Measurements from ENCODE around the gene LTBP1. TPM values are rescaled to one million over a fixed set of nuclear protein-coding genes. Genes with fewer than 3 reads are reported as not detected.
"Not testable (repeated sequence)": the region's sequence is repeated elsewhere in the genome, so short reads cannot be mapped to it uniquely, and the experiment has no call there.

The LTBP1 gene
- total RNA-seq, 1 experiment from 2014 or later, result 13.9 TPM

DNA sequence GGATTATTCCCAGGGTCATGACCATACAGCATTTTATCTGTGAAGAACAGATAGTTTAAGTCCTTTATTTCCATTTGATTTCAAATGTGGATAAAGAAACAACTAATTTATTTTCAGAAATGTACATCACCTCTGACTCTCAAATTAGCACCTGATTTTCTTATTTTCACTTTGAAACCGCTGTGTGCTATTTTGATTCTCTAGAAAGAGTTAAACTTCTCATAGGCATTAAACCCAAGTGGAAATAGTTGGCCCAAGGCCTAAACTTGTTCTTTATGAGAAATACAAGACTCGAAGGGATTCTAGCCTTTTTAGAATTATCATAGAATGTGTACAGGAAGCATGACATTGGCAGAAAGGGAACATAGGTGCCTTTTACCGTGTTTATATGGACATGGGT lies 41.5 kb upstream of the LTBP1 start:
- BruUV-seq (replicated peaks), result no TSS peak
- Mint-ChIP-seq H3K4me3 (ENCODE audit: low read depth, unreplicated experiment) (no peak overlapping the region), H3K9me3 (ENCODE audit: low read depth, unreplicated experiment) (no peaks in the 10 kb centered on the region), H3K27me3 (ENCODE audit: unreplicated experiment) (peaks cover 13% of the 10 kb centered on the region), H3K27ac (ENCODE audit: unreplicated experiment) (no peak overlapping the region), H3K4me1 (ENCODE audit: low read depth, unreplicated experiment) (no peaks in the 10 kb centered on the region), H3K36me3 (ENCODE audit: insufficient read depth, unreplicated experiment) (no peaks in the 10 kb centered on the region)
- DNase-seq, result no peak
- intact Hi-C loops (cut with micrococcal nuclease; ENCODE audit: unreplicated experiment), result no loop called here
- CTCF ChIA-PET, result no interaction called here
- no peak for TF ChIP-seq CTCF (IDR thresholded peaks at IDR 0.05; ENCODE audit: unreplicated experiment)

GRCh38 chr2:32910883-32911598 lies 35.7 kb upstream of the LTBP1 start:
- Mint-ChIP-seq H3K36me3 (ENCODE audit: insufficient read depth, unreplicated experiment) (no peaks in the 10 kb centered on the region), H3K27ac (ENCODE audit: unreplicated experiment) (no peak overlapping the region), H3K27me3 (ENCODE audit: unreplicated experiment) (peaks cover 9% of the 10 kb centered on the region), H3K4me1 (ENCODE audit: low read depth, unreplicated experiment) (no peaks in the 10 kb centered on the region), H3K4me3 (ENCODE audit: low read depth, unreplicated experiment) (no peak overlapping the region), H3K9me3 (ENCODE audit: low read depth, unreplicated experiment) (peaks cover 3% of the 10 kb centered on the region)
- intact Hi-C loops (cut with micrococcal nuclease; ENCODE audit: unreplicated experiment), result no loop called here
- CTCF ChIA-PET, result no interaction called here
- BruUV-seq (replicated peaks), result no TSS peak
- no peak for TF ChIP-seq CTCF (IDR thresholded peaks at IDR 0.05; ENCODE audit: unreplicated experiment)
- DNase-seq, result no peak

DNA sequence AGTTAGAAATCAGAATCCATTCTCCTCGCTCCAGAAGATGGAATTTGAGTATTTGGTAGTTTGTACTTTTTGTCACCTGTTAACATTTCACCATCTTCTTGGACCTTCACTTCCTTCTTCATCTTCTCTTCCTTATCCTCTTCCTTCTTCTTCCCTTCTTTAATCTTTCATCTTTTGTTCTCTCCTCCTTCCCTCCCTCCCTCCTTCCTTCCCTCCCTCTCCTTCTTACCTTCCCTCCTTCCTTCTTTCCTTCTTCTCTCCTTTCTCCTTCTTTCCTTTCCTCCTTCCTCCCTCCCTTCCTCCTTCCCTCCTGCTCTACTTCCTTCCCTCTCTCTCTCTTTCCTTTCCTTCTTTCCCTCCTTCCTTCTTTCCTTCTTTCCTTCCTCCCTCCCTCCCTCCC lies 31.1 kb upstream of the LTBP1 start:
- CTCF ChIA-PET, result no interaction called here
- peaks cover 3% of the 10 kb centered on the region for H3K9me3 Mint-ChIP-seq (ENCODE audit: low read depth, unreplicated experiment)
- peaks cover 28% of the 10 kb centered on the region for H3K27me3 Mint-ChIP-seq (ENCODE audit: unreplicated experiment)
- BruUV-seq (replicated peaks), result no TSS peak
- no peaks in the 10 kb centered on the region for H3K4me1 Mint-ChIP-seq (ENCODE audit: low read depth, unreplicated experiment)
- no peak for TF ChIP-seq CTCF (IDR thresholded peaks at IDR 0.05; ENCODE audit: unreplicated experiment)
- no peak for DNase-seq
- intact Hi-C loops (cut with micrococcal nuclease; ENCODE audit: unreplicated experiment), result no loop called here
- no peaks in the 10 kb centered on the region for H3K36me3 Mint-ChIP-seq (ENCODE audit: insufficient read depth, unreplicated experiment)
- no peak overlapping the region for H3K4me3 Mint-ChIP-seq (ENCODE audit: low read depth, unreplicated experiment)
- H3K27ac Mint-ChIP-seq (ENCODE audit: unreplicated experiment), result no peak overlapping the region

DNA sequence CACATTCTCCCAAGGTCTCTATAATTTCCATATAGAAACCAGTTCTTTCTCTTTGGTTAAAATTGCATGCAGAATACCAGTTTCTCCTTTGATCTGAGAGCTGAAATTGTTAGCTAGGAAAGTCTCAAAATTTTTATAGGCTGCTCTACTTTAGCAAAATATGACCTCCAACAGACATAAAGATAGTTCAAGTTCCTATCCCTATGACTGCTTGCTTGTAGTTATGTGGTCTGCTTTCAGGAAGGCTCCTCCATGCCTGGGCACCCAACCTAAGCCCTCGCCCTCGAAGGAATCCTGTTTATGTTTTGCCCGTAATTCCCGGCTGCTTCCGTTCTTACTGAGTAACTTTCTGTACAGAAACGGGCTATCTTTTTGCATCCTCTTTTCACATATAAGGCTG lies 28.0 kb upstream of the LTBP1 start:
- no TSS peak for BruUV-seq (replicated peaks)
- peaks cover 3% of the 10 kb centered on the region for H3K9me3 Mint-ChIP-seq (ENCODE audit: low read depth, unreplicated experiment)
- H3K4me3 Mint-ChIP-seq (ENCODE audit: low read depth, unreplicated experiment), result no peak overlapping the region
- H3K27me3 Mint-ChIP-seq (ENCODE audit: unreplicated experiment), result peaks cover 43% of the 10 kb centered on the region
- CTCF ChIA-PET, result no interaction called here
- H3K27ac Mint-ChIP-seq (ENCODE audit: unreplicated experiment), result no peak overlapping the region
- H3K36me3 Mint-ChIP-seq (ENCODE audit: insufficient read depth, unreplicated experiment), result no peaks in the 10 kb centered on the region
- intact Hi-C loops (cut with micrococcal nuclease; ENCODE audit: unreplicated experiment), result no loop called here
- DNase-seq, result no peak
- TF ChIP-seq CTCF (IDR thresholded peaks at IDR 0.05; ENCODE audit: unreplicated experiment), result no peak
- no peaks in the 10 kb centered on the region for H3K4me1 Mint-ChIP-seq (ENCODE audit: low read depth, unreplicated experiment)

DNA sequence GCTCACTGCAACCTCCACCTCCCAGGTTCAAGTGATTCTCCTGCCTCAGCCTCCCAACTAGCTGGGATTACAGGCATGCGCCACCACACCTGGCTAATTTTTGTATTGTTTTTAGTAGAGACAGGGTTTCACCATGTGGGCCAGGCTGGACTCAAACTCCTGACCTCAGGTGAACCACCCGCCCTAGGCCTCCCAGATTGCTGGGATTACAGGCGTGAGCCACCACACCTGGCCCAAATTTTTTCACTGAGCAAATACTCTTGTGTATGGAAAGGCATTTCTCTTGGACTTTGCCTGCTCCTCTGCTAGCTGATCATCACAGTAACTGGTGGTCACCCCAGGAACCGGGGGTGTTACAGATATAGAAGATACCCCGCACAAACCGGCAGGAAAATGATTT lies 26.9 kb upstream of the LTBP1 start:
- H3K4me1 Mint-ChIP-seq (ENCODE audit: low read depth, unreplicated experiment); intact Hi-C loops (cut with micrococcal nuclease; ENCODE audit: unreplicated experiment): not testable (repeated sequence)
- peaks cover 34% of the 10 kb centered on the region for H3K27me3 Mint-ChIP-seq (ENCODE audit: unreplicated experiment)

DNA sequence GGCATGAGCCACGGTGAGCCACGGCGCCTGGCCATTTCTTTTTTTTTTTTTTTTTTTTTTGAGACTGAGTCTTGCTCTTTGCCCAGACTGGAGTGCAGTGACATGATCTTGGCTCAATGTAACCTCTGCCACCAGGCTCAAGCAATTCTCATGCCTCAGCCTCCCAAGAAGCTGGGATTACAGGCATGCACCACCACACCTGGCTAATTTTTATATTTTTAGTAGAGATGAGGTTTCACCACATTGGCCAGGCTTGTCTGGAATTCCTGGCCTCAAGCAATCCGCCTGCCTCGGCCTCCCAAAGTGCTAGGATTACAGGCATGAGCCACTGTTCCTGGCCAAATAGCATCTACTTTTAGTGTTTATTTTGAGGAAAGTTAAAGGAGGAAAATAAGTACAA lies 25.3 kb upstream of the LTBP1 start:
- H3K27ac Mint-ChIP-seq (ENCODE audit: unreplicated experiment); DNase-seq; H3K4me1 Mint-ChIP-seq (ENCODE audit: low read depth, unreplicated experiment); H3K9me3 Mint-ChIP-seq (ENCODE audit: low read depth, unreplicated experiment); H3K4me3 Mint-ChIP-seq (ENCODE audit: low read depth, unreplicated experiment); H3K36me3 Mint-ChIP-seq (ENCODE audit: insufficient read depth, unreplicated experiment); BruUV-seq (replicated peaks); intact Hi-C loops (cut with micrococcal nuclease; ENCODE audit: unreplicated experiment): not testable (repeated sequence)
- peaks cover 37% of the 10 kb centered on the region for H3K27me3 Mint-ChIP-seq (ENCODE audit: unreplicated experiment)
- CTCF ChIA-PET, result interaction anchor here (1.2 kb wide), 1 partner anchor 112 kb away, joined by 3 read pairs; no protein-coding TSS in a partner anchor

More for the DNA sequence above, 26.9 kb upstream of the LTBP1 start:
- H3K36me3 Mint-ChIP-seq (ENCODE audit: insufficient read depth, unreplicated experiment); H3K27ac Mint-ChIP-seq (ENCODE audit: unreplicated experiment); H3K9me3 Mint-ChIP-seq (ENCODE audit: low read depth, unreplicated experiment); DNase-seq; BruUV-seq (replicated peaks); H3K4me3 Mint-ChIP-seq (ENCODE audit: low read depth, unreplicated experiment); CTCF ChIA-PET: not testable (repeated sequence)

All from Calu3 (cell line).